Endothelial cell of umbilical vein (primary cell): ENCODE data around the gene RNPEPL1.

ENCODE experiments used
- EZH2 ChIP-seq: IDR thresholded peaks from 2 replicates; pipeline ENCODE4 v1.6.1; 2012; ENCODE audit warnings: borderline replicate concordance, low read depth, mild to moderate bottlenecking, moderate library complexity, low read length, inconsistent platforms; ENCODE audit not compliant: severe bottlenecking
- TF ChIP-seq, protein P1 (sequence below), 2 donors: IDR thresholded peaks; 1 replicate in 1 of 2; 2 replicates in 1 of 2; pipeline ENCODE4 v1.5.1; 2011; ENCODE audit warnings: low read length in 2 of 2, mild to moderate bottlenecking in 2 of 2, moderate library complexity in 2 of 2, control low read depth in 1 of 2, inconsistent platforms in 1 of 2, low read depth in 1 of 2; ENCODE audit not compliant: insufficient read depth in 1 of 2; ENCODE audit errors: extremely low read depth in 1 of 2

- TF ChIP-seq, protein P1, sequence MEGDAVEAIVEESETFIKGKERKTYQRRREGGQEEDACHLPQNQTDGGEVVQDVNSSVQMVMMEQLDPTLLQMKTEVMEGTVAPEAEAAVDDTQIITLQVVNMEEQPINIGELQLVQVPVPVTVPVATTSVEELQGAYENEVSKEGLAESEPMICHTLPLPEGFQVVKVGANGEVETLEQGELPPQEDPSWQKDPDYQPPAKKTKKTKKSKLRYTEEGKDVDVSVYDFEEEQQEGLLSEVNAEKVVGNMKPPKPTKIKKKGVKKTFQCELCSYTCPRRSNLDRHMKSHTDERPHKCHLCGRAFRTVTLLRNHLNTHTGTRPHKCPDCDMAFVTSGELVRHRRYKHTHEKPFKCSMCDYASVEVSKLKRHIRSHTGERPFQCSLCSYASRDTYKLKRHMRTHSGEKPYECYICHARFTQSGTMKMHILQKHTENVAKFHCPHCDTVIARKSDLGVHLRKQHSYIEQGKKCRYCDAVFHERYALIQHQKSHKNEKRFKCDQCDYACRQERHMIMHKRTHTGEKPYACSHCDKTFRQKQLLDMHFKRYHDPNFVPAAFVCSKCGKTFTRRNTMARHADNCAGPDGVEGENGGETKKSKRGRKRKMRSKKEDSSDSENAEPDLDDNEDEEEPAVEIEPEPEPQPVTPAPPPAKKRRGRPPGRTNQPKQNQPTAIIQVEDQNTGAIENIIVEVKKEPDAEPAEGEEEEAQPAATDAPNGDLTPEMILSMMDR (IDR thresholded peaks at IDR 0.05; ENCODE audit: extremely low read depth in 1 of 2, insufficient read depth in 1 of 2, low read depth in 1 of 2, low read length in 2 of 2), result no peak
- TF ChIP-seq EZH2, result no peak
Measured at GRCh38 chr2:240531038-240531437, 37.2 kb upstream of the RNPEPL1 start.
